Calu3 (cell line): ENCODE measurements around the gene SLC5A6. TPM values are rescaled to one million over a fixed set of nuclear protein-coding genes. Genes with fewer than 3 reads are reported as not detected.

Source experiments
- BruUV-seq: library from RNA; stranded (reverse); fragments of 400-500 nt; replicated peaks from 2 replicates; lab custom pipeline; 2021; lab: Mats Ljungman, UMichigan
- CTCF ChIA-PET: fragments of 300-600 bp; sonication (Branson Sonifier 250); formaldehyde crosslinking; loops from one replicate; lab custom pipeline; 2022; ENCODE audit warnings: antibody characterized with exemption; lab: Charles Lee
- DNase-seq: peaks from one replicate; pipeline ENCODE4 v3.0.0; 2022
- H3K27ac Mint-ChIP-seq: one replicate; pipeline ENCODE4 v1.8.0; 2022; ENCODE audit warnings: mixed read lengths; ENCODE audit not compliant: unreplicated experiment
- H3K27me3 Mint-ChIP-seq: one replicate; pipeline ENCODE4 v1.8.0; 2022; ENCODE audit warnings: mixed read lengths; ENCODE audit not compliant: unreplicated experiment
- H3K36me3 Mint-ChIP-seq: one replicate; pipeline ENCODE4 v1.8.0; 2022; ENCODE audit warnings: mild to moderate bottlenecking, moderate library complexity, mixed read lengths; ENCODE audit not compliant: insufficient read depth, unreplicated experiment
- H3K4me1 Mint-ChIP-seq: one replicate; pipeline ENCODE4 v1.8.0; 2022; ENCODE audit warnings: mild to moderate bottlenecking, low read depth, mixed read lengths; ENCODE audit not compliant: unreplicated experiment
- H3K4me3 Mint-ChIP-seq: one replicate; pipeline ENCODE4 v1.8.0; 2022; ENCODE audit warnings: mild to moderate bottlenecking, low read depth, moderate library complexity, mixed read lengths; ENCODE audit not compliant: unreplicated experiment
- H3K9me3 Mint-ChIP-seq: one replicate; pipeline ENCODE4 v1.8.0; 2022; ENCODE audit warnings: low read depth, mixed read lengths; ENCODE audit not compliant: unreplicated experiment
- CTCF ChIP-seq: fragments of 200-600 bp; IDR thresholded peaks from one replicate; pipeline ENCODE4 v1.8.0; 2022; ENCODE audit warnings: antibody characterized with exemption; ENCODE audit not compliant: unreplicated experiment
- intact Hi-C: fragments of 100-400 bp; cut with micrococcal nuclease; formaldehyde crosslinking; loops from one replicate; pipeline ENCODE4 v1.10.0; 2022; ENCODE audit not compliant: unreplicated experiment
- total RNA-seq: library from RNA; stranded (reverse); gene quantifications from 2 replicates; pipeline ENCODE4 v1.2.3, GENCODE V29; 2022

The SLC5A6 gene
- total RNA-seq, 1 experiment from 2014 or later = 39.6 TPM

DNA sequence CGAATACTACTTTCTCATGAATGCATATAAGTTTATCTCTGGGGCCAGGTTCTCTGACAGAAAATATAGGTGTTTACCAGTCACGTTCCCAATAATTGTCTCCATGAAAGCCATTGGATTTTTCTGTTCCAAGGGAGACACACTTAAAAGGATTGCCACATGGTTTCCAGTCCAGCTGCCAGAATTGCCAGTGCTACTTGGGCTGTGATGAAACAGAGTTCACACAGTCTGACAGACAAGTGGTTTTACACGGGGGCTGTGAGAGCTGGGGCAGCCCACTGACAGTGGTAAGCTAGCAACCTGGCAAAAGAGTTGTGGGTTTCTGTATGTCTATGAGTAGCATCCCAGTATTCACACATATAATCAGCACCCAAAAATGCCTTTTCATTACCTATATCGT lies 28.0 kb downstream of the SLC5A6 start:
- CTCF ChIA-PET = no interaction called here
- Mint-ChIP-seq H3K36me3 (no peaks in the 10 kb centered on the region), H3K4me3 (no peak overlapping the region), H3K9me3 (no peaks in the 10 kb centered on the region), H3K27me3 (peaks cover 71% of the 10 kb centered on the region), H3K4me1 (no peaks in the 10 kb centered on the region), H3K27ac (no peak overlapping the region)
- no TSS peak for BruUV-seq
- intact Hi-C loops = no loop called here
- no peak for DNase-seq
- no peak for TF ChIP-seq CTCF

DNA sequence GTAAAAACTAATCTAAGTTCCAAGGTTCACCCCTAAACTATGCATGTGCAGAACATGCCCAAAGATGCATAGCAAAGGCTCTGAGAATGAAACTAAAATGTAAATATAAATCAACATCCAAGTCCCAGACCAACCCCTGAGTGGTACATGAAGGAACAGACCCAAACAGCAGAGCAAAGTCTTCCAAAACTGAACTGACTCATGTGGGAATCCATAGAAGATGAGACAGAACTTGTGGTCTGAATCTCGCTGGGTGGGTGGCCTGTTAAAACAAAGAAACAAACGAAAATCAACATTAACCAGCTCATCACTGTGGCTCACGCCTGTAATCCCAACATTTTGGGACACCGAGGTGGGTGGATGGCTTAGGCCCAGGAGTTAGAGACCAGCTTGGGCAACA lies 29.7 kb downstream of the SLC5A6 start:
- no TSS peak for BruUV-seq
- CTCF ChIA-PET = interaction anchor here (0.6 kb wide), 1 partner anchor 8 kb away, joined by 5 read pairs; no protein-coding TSS in a partner anchor

GRCh38 chr2:27179344-27180000 lies 32.6 kb downstream of the SLC5A6 start:
- Mint-ChIP-seq H3K27me3 (peaks cover 42% of the 10 kb centered on the region), H3K36me3 (no peaks in the 10 kb centered on the region), H3K4me3 (no peak overlapping the region), H3K27ac (no peak overlapping the region), H3K4me1 (no peaks in the 10 kb centered on the region), H3K9me3 (no peaks in the 10 kb centered on the region)
- no peak for DNase-seq
- CTCF ChIA-PET = no interaction called here
- intact Hi-C loops = no loop called here
- no TSS peak for BruUV-seq
- no peak for TF ChIP-seq CTCF

More for the DNA sequence above, 29.7 kb downstream of the SLC5A6 start:
- Mint-ChIP-seq H3K27ac (no peak overlapping the region), H3K9me3 (no peaks in the 10 kb centered on the region), H3K36me3 (no peaks in the 10 kb centered on the region), H3K27me3 (peaks cover 67% of the 10 kb centered on the region), H3K4me3 (no peak overlapping the region), H3K4me1 (no peaks in the 10 kb centered on the region)
- no peak for TF ChIP-seq CTCF
- DNase-seq = no peak
- intact Hi-C loops = no loop called here

GRCh38 chr2:27178469-27178868 lies 33.6 kb downstream of the SLC5A6 start:
- H3K27ac Mint-ChIP-seq = no peak overlapping the region
- H3K4me1 Mint-ChIP-seq = no peaks in the 10 kb centered on the region
- no peak for TF ChIP-seq CTCF
- peaks cover 36% of the 10 kb centered on the region for H3K27me3 Mint-ChIP-seq
- no peaks in the 10 kb centered on the region for H3K9me3 Mint-ChIP-seq
- no peaks in the 10 kb centered on the region for H3K36me3 Mint-ChIP-seq
- H3K4me3 Mint-ChIP-seq = no peak overlapping the region
- CTCF ChIA-PET = no interaction called here
- no peak for DNase-seq
- intact Hi-C loops = no loop called here
- BruUV-seq = no TSS peak
